Measurements from ENCODE around the gene MOB3A.

DNA sequence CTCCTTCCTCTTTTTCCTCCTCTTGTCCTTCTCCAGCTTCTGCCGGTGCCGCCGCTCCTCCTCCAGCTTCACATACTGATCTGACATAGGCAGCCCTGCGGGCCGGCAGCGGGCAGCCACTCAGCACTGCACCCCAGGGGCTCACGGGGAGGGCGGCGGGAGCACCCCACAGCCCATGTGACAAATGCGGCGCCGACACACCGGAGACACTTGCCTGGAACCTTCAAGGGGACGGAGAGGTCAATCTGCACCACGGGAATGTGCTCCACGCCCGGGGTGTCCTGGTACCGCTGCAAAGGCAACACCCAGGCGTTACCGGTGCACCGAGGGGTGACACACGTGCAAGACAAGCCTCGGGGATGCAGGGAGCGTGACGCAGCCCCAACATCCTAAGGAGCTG is 19.2 kb upstream of the MOB3A start:
- TF ChIP-seq, protein P1, sequence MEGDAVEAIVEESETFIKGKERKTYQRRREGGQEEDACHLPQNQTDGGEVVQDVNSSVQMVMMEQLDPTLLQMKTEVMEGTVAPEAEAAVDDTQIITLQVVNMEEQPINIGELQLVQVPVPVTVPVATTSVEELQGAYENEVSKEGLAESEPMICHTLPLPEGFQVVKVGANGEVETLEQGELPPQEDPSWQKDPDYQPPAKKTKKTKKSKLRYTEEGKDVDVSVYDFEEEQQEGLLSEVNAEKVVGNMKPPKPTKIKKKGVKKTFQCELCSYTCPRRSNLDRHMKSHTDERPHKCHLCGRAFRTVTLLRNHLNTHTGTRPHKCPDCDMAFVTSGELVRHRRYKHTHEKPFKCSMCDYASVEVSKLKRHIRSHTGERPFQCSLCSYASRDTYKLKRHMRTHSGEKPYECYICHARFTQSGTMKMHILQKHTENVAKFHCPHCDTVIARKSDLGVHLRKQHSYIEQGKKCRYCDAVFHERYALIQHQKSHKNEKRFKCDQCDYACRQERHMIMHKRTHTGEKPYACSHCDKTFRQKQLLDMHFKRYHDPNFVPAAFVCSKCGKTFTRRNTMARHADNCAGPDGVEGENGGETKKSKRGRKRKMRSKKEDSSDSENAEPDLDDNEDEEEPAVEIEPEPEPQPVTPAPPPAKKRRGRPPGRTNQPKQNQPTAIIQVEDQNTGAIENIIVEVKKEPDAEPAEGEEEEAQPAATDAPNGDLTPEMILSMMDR (IDR thresholded peaks at IDR 0.05), result no peak
- no peak for TF ChIP-seq ZFX (IDR thresholded peaks at IDR 0.05; ENCODE audit: borderline replicate concordance)

Measured in 22Rv1 (cell line).